Bronchial epithelial cell (primary cell): ENCODE measurements around the gene PGP. TPM values are rescaled to one million over a fixed set of nuclear protein-coding genes. Genes with fewer than 3 reads are reported as not detected.
A peak's percentile ranks its signal among the peaks of the same experiment; 100 is the strongest.
"Not testable (repeated sequence)": the region's sequence is repeated elsewhere in the genome, so short reads cannot be mapped to it uniquely, and the experiment has no call there.

Experiments
- DNase-seq: peaks from one replicate; pipeline ENCODE4 v3.0.0-alpha.2; 2010; ENCODE audit warnings: low read depth
- FAIRE-seq: peaks from 2 replicates; lab custom pipeline; 2011; peaks lifted over from hg19 to GRCh38; lab: Jason Lieb, UNC
- H3K27me3 ChIP-seq: 2 replicates; pipeline ENCODE4 v1.5.1; 2011; ENCODE audit warnings: low read length; ENCODE audit not compliant: control insufficient read depth, insufficient read depth
- H3K36me3 ChIP-seq: 2 replicates; pipeline ENCODE4 v1.5.1; 2011; ENCODE audit warnings: low read length; ENCODE audit not compliant: control insufficient read depth, insufficient read depth
- H3K4me3 ChIP-seq: 2 replicates; pipeline ENCODE4 v1.5.1; 2011; ENCODE audit warnings: mild to moderate bottlenecking, low read depth, low read length, control low read depth
- CTCF ChIP-seq: IDR thresholded peaks from 2 replicates; pipeline ENCODE4 v1.5.1; 2011; ENCODE audit warnings: mild to moderate bottlenecking, moderate library complexity, low read length, control low read depth, inconsistent platforms; ENCODE audit not compliant: insufficient read depth, severe bottlenecking
- total RNA-seq: library from RNA; depleted of rRNA; stranded (reverse); fragments of >200 nt; gene quantifications from 2 replicates; pipeline ENCODE4 v1.2.1, GENCODE V29; 2014

The PGP gene
- total RNA-seq, 1 donor from 2014 or later, result 9.5 TPM

- peaks cover 15% of the 10 kb centered on the region for H3K36me3 ChIP-seq
- DNase-seq (no peak), FAIRE-seq (no peak)
- H3K4me3 ChIP-seq, result peak overlapping the region; percentile 65
- TF ChIP-seq CTCF, result no peak
- H3K27me3 ChIP-seq, result no peaks in the 10 kb centered on the region
These were observed 8.2 kb downstream of the PGP start for GRCh38 chr16:2206420-2206779.

GRCh38 chr16:2205967-2206313 is 8.7 kb downstream of the PGP start:
- Histone ChIP-seq H3K36me3 (peaks cover 15% of the 10 kb centered on the region), H3K4me3 (peak overlapping the region; percentile 65), H3K27me3 (no peaks in the 10 kb centered on the region)
- FAIRE-seq (no peak), DNase-seq (no peak)
- no peak for TF ChIP-seq CTCF

- peak; percentile 15 for TF ChIP-seq CTCF
- Histone ChIP-seq H3K27me3 (no peaks in the 10 kb centered on the region), H3K4me3 (peak within 1 kb of the TSS; percentile 65), H3K36me3 (peaks cover 15% of the 10 kb centered on the region)
- DNase-seq, result peak; percentile 51
- no peak for FAIRE-seq
These were observed 9.3 kb downstream of the PGP start, which contains the start of gene MLST8 for GRCh38 chr16:2205104-2205966. MLST8 (plus strand) TSS chr16:2205454; CDS start chr16:2206086, 632 bp downstream.

GRCh38 chr16:2204416-2205103 is 10.1 kb downstream of the PGP start:
- Histone ChIP-seq H3K27me3 (no peaks in the 10 kb centered on the region), H3K36me3 (peaks cover 14% of the 10 kb centered on the region), H3K4me3 (peak overlapping the region; percentile 65)
- no peak for TF ChIP-seq CTCF
- DNase-seq, result no peak
- no peak for FAIRE-seq

GRCh38 chr16:2203119-2203688 is 11.4 kb downstream of the PGP start:
- DNase-seq, FAIRE-seq, H3K36me3 ChIP-seq, H3K4me3 ChIP-seq, H3K27me3 ChIP-seq: not testable (repeated sequence)

GRCh38 chr16:2200313-2200712 is 14.3 kb downstream of the PGP start:
- DNase-seq, result no peak
- H3K4me3 ChIP-seq, result no peak overlapping the region
- FAIRE-seq, result no peak
- H3K36me3 ChIP-seq, result no peaks in the 10 kb centered on the region
- no peak for TF ChIP-seq CTCF
- peaks cover 3% of the 10 kb centered on the region for H3K27me3 ChIP-seq
